HG03378 (cell line): ENCODE measurements around the gene LRWD1.
"Not testable (repeated sequence)": the region's sequence is repeated elsewhere in the genome, so short reads cannot be mapped to it uniquely, and the experiment has no call there.

Experiments used
- ATAC-seq: cut with Tn5 transposase; IDR thresholded peaks from one replicate; pipeline ENCODE4 v1.9.1; 2021; ENCODE audit warnings: mild to moderate bottlenecking, moderate library complexity; ENCODE audit not compliant: unreplicated experiment

LRWD1 gene

GRCh38 chr7:102494026-102494425, 29.2 kb downstream of the LRWD1 start:
- peak; percentile 3 for ATAC-seq

- peak; percentile 32 for ATAC-seq
Observed at GRCh38 chr7:102494473-102495149, 29.8 kb downstream of the LRWD1 start.

- ATAC-seq = not testable (repeated sequence)
Observed at GRCh38 chr7:102496861-102497260, 32.1 kb downstream of the LRWD1 start.

GRCh38 chr7:102497308-102497707, 32.5 kb downstream of the LRWD1 start:
- ATAC-seq = not testable (repeated sequence)

GRCh38 chr7:102498321-102498720, 33.5 kb downstream of the LRWD1 start:
- not testable (repeated sequence) for ATAC-seq

- ATAC-seq = not testable (repeated sequence)
Observed at GRCh38 chr7:102503141-102503540, 38.4 kb downstream of the LRWD1 start.

GRCh38 chr7:102505298-102506185, 40.8 kb downstream of the LRWD1 start:
- ATAC-seq = not testable (repeated sequence)

- not testable (repeated sequence) for ATAC-seq
Observed at GRCh38 chr7:102507410-102508088, 42.8 kb downstream of the LRWD1 start.

GRCh38 chr7:102510575-102510974, 45.8 kb downstream of the LRWD1 start:
- not testable (repeated sequence) for ATAC-seq

GRCh38 chr7:102511860-102512522, 47.2 kb downstream of the LRWD1 start:
- ATAC-seq = peak; percentile 24

- ATAC-seq = not testable (repeated sequence)
Observed at GRCh38 chr7:102512642-102513221, 47.9 kb downstream of the LRWD1 start.

GRCh38 chr7:102514881-102515721, 50.3 kb downstream of the LRWD1 start:
- ATAC-seq = peak; percentile 76

GRCh38 chr7:102515889-102516288, 51.1 kb downstream of the LRWD1 start:
- ATAC-seq = not testable (repeated sequence)

GRCh38 chr7:102516951-102517350, 52.2 kb downstream of the LRWD1 start:
- not testable (repeated sequence) for ATAC-seq

- peak; percentile 23 for ATAC-seq
Observed at GRCh38 chr7:102517550-102518147, 52.9 kb downstream of the LRWD1 start, which contains the start of gene RASA4B. TSS of gene RASA4B (minus strand) at chr7:102517777. CDS start at chr7:102517710, 67 bp downstream.

- not testable (repeated sequence) for ATAC-seq
Observed at GRCh38 chr7:102520797-102521196, 56.0 kb downstream of the LRWD1 start.
